ENCODE results near the gene CDH16.
A peak's percentile ranks its signal among the peaks of the same experiment; 100 is the strongest.

Gene CDH16

DNA sequence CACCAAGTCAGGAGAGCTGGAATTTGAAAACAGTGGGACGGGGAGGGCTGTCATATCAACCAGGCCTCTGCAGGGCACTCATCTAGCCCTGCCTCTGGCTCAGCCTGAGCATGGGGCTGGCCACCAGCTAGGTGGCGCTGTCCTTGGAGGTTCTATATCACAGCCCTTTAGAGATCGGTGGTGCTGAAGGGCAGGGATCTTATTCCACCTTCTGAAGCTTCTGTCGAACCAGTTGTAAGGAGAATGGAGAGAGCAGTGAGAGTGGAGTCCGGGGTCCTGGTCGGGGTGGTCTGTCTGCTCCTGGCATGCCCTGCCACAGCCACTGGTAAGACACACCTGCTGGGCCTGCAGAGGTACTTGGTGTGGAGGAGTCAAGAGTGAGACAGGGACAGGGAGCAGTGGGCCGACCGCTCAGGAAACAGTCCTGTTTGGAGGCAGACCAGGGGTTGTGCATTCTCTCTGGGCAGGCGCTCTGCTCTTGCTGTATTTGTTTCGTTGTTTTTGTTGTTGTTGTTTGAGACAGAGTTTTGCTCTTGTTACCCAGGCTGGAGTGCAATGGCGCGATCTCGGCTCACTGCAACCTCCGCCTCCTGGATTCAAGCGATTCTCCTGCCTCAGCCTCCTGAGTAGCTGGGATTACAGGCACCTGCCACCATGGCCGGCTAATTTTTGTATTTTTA lies 42.5 kb upstream of the CDH16 start, which contains the start of gene CES3 (continued):
- TF ChIP-seq ZNF184 (tag by site-specific recombination; IDR thresholded peaks at IDR 0.05), result no peak
- TF ChIP-seq ZNF558 (tag by site-specific recombination; IDR thresholded peaks at IDR 0.05), result no peak
- no peak for TF ChIP-seq ZNF623 (tag by site-specific recombination; IDR thresholded peaks at IDR 0.05)
- TF ChIP-seq, protein P1, sequence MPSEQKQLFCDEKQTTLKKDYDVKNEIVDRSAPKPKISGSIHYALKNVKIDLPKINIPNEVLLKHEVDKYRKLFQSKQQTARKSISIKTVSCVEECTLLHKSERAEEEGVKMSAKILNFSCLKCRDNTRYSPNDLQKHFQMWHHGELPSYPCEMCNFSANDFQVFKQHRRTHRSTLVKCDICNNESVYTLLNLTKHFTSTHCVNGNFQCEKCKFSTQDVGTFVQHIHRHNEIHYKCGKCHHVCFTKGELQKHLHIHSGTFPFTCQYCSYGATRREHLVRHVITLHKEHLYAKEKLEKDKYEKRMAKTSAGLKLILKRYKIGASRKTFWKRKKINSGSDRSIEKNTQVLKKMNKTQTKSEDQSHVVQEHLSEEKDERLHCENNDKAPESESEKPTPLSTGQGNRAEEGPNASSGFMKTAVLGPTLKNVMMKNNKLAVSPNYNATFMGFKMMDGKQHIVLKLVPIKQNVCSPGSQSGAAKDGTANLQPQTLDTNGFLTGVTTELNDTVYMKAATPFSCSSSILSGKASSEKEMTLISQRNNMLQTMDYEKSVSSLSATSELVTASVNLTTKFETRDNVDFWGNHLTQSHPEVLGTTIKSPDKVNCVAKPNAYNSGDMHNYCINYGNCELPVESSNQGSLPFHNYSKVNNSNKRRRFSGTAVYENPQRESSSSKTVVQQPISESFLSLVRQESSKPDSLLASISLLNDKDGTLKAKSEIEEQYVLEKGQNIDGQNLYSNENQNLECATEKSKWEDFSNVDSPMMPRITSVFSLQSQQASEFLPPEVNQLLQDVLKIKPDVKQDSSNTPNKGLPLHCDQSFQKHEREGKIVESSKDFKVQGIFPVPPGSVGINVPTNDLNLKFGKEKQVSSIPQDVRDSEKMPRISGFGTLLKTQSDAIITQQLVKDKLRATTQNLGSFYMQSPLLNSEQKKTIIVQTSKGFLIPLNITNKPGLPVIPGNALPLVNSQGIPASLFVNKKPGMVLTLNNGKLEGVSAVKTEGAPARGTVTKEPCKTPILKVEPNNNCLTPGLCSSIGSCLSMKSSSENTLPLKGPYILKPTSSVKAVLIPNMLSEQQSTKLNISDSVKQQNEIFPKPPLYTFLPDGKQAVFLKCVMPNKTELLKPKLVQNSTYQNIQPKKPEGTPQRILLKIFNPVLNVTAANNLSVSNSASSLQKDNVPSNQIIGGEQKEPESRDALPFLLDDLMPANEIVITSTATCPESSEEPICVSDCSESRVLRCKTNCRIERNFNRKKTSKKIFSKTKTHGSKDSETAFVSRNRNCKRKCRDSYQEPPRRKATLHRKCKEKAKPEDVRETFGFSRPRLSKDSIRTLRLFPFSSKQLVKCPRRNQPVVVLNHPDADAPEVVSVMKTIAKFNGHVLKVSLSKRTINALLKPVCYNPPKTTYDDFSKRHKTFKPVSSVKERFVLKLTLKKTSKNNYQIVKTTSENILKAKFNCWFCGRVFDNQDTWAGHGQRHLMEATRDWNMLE (tag by site-specific recombination; conservative IDR thresholded peaks at IDR 0.05; ENCODE audit: low read depth), result no peak
- TF ChIP-seq ZNF48 (tag by site-specific recombination; IDR thresholded peaks at IDR 0.05), result no peak
- no peak for TF ChIP-seq ZNF18 (tag by site-specific recombination; IDR thresholded peaks at IDR 0.05)
- no peak for TF ChIP-seq OSR2 (tag by site-specific recombination; IDR thresholded peaks at IDR 0.05)
- no peak for TF ChIP-seq FEZF1 (tag by site-specific recombination; IDR thresholded peaks at IDR 0.05)
- no peak for TF ChIP-seq ZNF76 (tag by site-specific recombination; IDR thresholded peaks at IDR 0.05; ENCODE audit: borderline replicate concordance, low read depth)
- no peak for TF ChIP-seq HOXA7 (CRISPR knock-in tag; IDR thresholded peaks at IDR 0.05; ENCODE audit: borderline replicate concordance)
- peak; percentile 34 for TF ChIP-seq PRDM10 (tag by site-specific recombination; IDR thresholded peaks at IDR 0.05)
- no peak for TF ChIP-seq ZNF792 (tag by site-specific recombination; IDR thresholded peaks at IDR 0.05)
- TF ChIP-seq OVOL3 (tag by site-specific recombination; IDR thresholded peaks at IDR 0.05), result no peak
- no peak for TF ChIP-seq SALL2 (tag by site-specific recombination; IDR thresholded peaks at IDR 0.05; ENCODE audit: borderline replicate concordance)
- TF ChIP-seq SETDB1 (IDR thresholded peaks at IDR 0.05; ENCODE audit: insufficient read length, low read length), result no peak
- no peak for TF ChIP-seq GLI4 (tag by site-specific recombination; IDR thresholded peaks at IDR 0.05)
- no peak for TF ChIP-seq ZNF274 (IDR thresholded peaks at IDR 0.05; ENCODE audit: low read length)
- no peak for TF ChIP-seq ZNF274 (tag by site-specific recombination; IDR thresholded peaks at IDR 0.05; ENCODE audit: borderline replicate concordance)
- no peak for TF ChIP-seq ZNF776 (tag by site-specific recombination; IDR thresholded peaks at IDR 0.05; ENCODE audit: borderline replicate concordance)
- TF ChIP-seq, protein P2, sequence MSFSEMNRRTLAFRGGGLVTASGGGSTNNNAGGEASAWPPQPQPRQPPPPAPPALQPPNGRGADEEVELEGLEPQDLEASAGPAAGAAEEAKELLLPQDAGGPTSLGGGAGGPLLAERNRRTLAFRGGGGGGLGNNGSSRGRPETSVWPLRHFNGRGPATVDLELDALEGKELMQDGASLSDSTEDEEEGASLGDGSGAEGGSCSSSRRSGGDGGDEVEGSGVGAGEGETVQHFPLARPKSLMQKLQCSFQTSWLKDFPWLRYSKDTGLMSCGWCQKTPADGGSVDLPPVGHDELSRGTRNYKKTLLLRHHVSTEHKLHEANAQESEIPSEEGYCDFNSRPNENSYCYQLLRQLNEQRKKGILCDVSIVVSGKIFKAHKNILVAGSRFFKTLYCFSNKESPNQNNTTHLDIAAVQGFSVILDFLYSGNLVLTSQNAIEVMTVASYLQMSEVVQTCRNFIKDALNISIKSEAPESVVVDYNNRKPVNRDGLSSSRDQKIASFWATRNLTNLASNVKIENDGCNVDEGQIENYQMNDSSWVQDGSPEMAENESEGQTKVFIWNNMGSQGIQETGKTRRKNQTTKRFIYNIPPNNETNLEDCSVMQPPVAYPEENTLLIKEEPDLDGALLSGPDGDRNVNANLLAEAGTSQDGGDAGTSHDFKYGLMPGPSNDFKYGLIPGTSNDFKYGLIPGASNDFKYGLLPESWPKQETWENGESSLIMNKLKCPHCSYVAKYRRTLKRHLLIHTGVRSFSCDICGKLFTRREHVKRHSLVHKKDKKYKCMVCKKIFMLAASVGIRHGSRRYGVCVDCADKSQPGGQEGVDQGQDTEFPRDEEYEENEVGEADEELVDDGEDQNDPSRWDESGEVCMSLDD (tag by site-specific recombination; IDR thresholded peaks at IDR 0.05), result no peak
- no peak for TF ChIP-seq ZNF112 (tag by site-specific recombination; IDR thresholded peaks at IDR 0.05)
- TF ChIP-seq KLF1 (tag by site-specific recombination; IDR thresholded peaks at IDR 0.05), result peak; percentile 7; the same call in 1 of the 2 replicates
- TF ChIP-seq ZNF214 (tag by site-specific recombination; IDR thresholded peaks at IDR 0.05; ENCODE audit: borderline replicate concordance), result no peak
- TF ChIP-seq, protein P3, sequence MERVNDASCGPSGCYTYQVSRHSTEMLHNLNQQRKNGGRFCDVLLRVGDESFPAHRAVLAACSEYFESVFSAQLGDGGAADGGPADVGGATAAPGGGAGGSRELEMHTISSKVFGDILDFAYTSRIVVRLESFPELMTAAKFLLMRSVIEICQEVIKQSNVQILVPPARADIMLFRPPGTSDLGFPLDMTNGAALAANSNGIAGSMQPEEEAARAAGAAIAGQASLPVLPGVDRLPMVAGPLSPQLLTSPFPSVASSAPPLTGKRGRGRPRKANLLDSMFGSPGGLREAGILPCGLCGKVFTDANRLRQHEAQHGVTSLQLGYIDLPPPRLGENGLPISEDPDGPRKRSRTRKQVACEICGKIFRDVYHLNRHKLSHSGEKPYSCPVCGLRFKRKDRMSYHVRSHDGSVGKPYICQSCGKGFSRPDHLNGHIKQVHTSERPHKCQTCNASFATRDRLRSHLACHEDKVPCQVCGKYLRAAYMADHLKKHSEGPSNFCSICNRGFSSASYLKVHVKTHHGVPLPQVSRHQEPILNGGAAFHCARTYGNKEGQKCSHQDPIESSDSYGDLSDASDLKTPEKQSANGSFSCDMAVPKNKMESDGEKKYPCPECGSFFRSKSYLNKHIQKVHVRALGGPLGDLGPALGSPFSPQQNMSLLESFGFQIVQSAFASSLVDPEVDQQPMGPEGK (tag by site-specific recombination; IDR thresholded peaks at IDR 0.05), result no peak
- no peak for TF ChIP-seq BCL11B (tag by site-specific recombination; IDR thresholded peaks at IDR 0.05; ENCODE audit: low read depth)

Data from HEK293 (cell line).